ENCODE measurements around the gene EXOC3.
"Not testable (repeated sequence)": the region's sequence is repeated elsewhere in the genome, so short reads cannot be mapped to it uniquely, and the experiment has no call there.

Gene EXOC3

GRCh38 chr5:502325-503079 is 59.5 kb downstream of the EXOC3 start:
- no peak for DNase-seq (ENCODE audit: low read depth in 2 of 2)

- no peak for DNase-seq (ENCODE audit: low read depth in 2 of 2)
Measured at GRCh38 chr5:504326-505154, 61.6 kb downstream of the EXOC3 start.

- DNase-seq (ENCODE audit: low read depth in 2 of 2): no peak
Measured at GRCh38 chr5:505951-506525, 63.1 kb downstream of the EXOC3 start.

- DNase-seq (ENCODE audit: low read depth in 2 of 2): not testable (repeated sequence)
Measured at GRCh38 chr5:507986-508575, 65.1 kb downstream of the EXOC3 start.

GRCh38 chr5:509611-510185 is 66.7 kb downstream of the EXOC3 start:
- no peak for DNase-seq (ENCODE audit: low read depth in 2 of 2)

GRCh38 chr5:510521-510920 is 67.5 kb downstream of the EXOC3 start:
- no peak for DNase-seq (ENCODE audit: low read depth in 2 of 2)

- DNase-seq (ENCODE audit: low read depth in 2 of 2): no peak
Measured at GRCh38 chr5:511476-511875, 68.5 kb downstream of the EXOC3 start.

GRCh38 chr5:513216-514100 is 70.5 kb downstream of the EXOC3 start:
- no peak for DNase-seq (ENCODE audit: low read depth in 2 of 2)

GRCh38 chr5:514101-514485 is 71.1 kb downstream of the EXOC3 start:
- no peak for DNase-seq (ENCODE audit: low read depth in 2 of 2)

- no peak for DNase-seq (ENCODE audit: low read depth in 2 of 2)
Measured at GRCh38 chr5:514673-515072, 71.7 kb downstream of the EXOC3 start.

GRCh38 chr5:515273-515836 is 72.4 kb downstream of the EXOC3 start:
- DNase-seq (ENCODE audit: low read depth in 2 of 2): no peak

GRCh38 chr5:516338-516925 is 73.5 kb downstream of the EXOC3 start:
- no peak for DNase-seq (ENCODE audit: low read depth in 2 of 2)
